ENCODE data around the gene EXOC3L4. TPM values are rescaled to one million over a fixed set of nuclear protein-coding genes. Genes with fewer than 3 reads are reported as not detected.

Gene EXOC3L4
- total RNA-seq, 4 donors from 2014 or later: 0.93 to 5.2 (median 1.3) TPM; not detected in 1

DNA sequence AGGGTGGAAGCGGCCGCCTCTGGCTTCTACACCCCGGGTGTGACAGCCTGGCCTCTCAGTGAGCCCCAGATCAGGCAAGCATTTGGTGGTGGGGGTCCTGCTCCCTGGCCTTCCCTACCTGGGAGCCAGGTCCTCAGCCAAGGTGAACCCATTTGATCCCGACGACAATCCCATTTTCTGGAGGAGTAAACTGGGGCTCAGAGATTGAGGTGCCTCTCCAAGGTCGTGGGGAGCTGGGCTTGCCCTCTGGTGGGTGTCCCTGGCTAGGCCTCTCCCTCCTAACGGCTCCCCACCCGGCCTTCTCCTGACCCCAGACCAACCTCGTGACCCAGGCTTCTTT, 2.7 kb upstream of the EXOC3L4 start:
- TF ChIP-seq, protein P1, sequence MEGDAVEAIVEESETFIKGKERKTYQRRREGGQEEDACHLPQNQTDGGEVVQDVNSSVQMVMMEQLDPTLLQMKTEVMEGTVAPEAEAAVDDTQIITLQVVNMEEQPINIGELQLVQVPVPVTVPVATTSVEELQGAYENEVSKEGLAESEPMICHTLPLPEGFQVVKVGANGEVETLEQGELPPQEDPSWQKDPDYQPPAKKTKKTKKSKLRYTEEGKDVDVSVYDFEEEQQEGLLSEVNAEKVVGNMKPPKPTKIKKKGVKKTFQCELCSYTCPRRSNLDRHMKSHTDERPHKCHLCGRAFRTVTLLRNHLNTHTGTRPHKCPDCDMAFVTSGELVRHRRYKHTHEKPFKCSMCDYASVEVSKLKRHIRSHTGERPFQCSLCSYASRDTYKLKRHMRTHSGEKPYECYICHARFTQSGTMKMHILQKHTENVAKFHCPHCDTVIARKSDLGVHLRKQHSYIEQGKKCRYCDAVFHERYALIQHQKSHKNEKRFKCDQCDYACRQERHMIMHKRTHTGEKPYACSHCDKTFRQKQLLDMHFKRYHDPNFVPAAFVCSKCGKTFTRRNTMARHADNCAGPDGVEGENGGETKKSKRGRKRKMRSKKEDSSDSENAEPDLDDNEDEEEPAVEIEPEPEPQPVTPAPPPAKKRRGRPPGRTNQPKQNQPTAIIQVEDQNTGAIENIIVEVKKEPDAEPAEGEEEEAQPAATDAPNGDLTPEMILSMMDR (IDR thresholded peaks at IDR 0.05): no peak
- no peak for ATAC-seq (ENCODE audit: low FRiP score)
- no peak for DNase-seq (ENCODE audit: low spot score)

DNA sequence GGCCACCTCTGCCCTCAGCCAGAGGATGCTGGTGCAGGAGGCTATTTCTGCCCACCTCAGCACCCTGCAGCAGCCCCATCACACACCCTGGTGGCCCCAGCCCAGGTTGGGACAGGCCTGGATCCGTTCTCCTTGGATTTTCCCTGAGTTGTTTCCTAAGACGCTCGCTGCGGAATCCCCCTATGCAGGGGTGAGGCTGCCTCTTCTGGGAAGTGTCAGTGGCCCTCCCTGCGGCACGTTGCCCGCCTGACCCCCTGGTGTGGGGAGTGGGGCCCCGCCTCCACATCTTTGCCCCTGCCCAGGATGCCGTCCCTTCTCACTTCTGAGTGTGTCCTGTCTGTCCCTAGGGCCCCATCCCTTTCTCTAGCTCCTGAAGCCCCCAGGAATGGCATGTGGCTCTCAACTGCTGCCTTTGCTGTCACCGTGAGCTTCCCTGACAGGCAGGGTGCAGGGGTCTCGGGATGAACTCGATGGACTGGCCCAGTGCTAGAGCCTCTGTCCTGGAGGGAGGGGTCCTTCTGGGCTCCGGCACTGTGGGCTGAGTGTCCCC, 594 bp upstream of the EXOC3L4 start:
- no peak for ATAC-seq (ENCODE audit: low FRiP score)
- DNase-seq (ENCODE audit: low spot score): no peak
- TF ChIP-seq, protein P1 (IDR thresholded peaks at IDR 0.05): no peak

DNA sequence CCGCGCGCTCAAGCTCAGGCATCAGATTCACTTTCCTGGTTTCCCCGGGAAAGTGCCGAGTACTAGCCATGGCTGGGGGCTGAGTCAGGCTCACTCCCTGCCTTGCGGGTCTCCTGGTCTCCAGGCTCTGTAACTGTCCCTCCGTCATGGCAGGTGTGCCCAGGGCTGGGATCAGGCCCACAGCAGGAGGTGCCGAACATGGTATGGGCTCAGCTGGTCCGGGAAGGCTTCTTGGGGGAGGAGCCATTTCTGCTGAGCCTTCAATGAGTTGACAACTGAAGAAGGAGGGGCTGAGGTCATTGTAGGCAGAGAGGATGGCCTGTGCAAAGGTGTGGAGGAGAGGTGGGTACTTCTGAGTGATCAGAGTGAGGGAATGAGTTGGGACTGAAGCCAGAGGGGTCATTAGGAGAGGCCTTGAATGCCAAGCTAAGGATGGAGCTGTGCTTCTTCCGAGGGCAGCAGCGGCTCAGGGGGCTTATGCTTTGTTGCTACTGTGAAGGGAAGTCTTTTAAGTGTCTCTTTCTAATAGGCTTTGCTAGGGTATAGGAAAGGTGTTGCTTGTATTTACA, 769 bp downstream of the EXOC3L4 start:
- no peak for ATAC-seq (ENCODE audit: low FRiP score)
- TF ChIP-seq, protein P1 (IDR thresholded peaks at IDR 0.05): no peak
- no peak for DNase-seq (ENCODE audit: low spot score)

DNA sequence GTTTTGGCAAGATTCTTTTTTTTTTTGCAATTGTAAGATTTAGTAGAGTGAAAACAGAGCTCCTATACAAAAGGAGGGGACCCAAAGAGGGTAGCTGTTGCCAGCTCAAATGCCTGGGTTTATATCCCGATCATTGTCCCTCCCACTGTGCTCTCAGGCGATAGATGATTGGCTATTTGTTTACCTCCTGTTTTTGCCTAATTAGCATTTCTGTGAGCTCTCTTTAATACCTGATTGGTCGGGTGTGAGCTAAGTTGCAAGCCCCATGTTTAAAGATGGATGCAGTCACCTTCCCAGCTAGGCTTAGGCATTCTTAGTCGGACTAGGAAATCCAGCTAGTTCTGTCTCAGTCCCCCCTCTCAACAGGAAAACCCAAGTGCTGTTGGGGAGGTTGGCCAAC, 1.9 kb downstream of the EXOC3L4 start:
- no peak for ATAC-seq (ENCODE audit: low FRiP score)
- no peak for DNase-seq (ENCODE audit: low spot score)

DNA sequence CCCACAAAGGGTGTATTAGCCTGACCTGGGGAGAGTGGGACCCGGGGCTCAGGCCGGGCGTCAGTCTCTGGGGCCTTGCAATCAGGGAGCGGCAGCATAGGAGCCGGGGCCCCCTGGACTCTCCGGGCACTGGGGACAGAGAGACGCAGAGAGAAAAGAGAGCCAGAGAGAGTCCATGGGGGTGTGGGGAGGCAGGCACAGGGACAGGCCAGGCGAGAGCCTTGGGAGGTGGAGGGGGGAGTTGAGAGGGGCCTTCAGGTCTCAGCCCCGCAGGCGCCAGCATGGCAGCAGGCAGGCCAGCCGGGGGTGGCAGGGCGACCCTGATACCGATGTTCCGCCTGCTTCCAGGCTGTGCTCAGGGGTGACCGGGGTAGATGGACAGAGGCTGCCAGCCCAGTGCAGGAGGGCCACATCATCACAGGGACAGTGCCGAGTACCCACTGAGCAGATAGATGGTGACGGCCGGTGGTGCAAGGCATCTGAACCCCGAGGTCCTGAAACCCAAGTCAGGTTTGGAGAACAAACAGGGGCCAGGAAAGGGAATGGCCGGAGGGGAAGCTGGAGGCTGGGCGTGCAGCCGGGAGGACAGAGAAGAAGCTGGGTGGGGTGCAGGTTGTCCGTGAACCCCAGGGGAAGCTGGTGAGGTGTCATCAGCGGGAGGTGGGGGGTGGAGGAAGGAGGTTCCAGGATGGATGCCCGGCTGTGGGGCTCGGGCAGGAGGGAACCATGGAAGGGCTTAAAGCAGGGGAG, 2.9 kb downstream of the EXOC3L4 start:
- TF ChIP-seq, protein P1 (IDR thresholded peaks at IDR 0.05): no peak
- no peak for ATAC-seq (ENCODE audit: low FRiP score)

More for the DNA sequence above, 1.9 kb downstream of the EXOC3L4 start:
- TF ChIP-seq, protein P1 (IDR thresholded peaks at IDR 0.05): no peak

DNA sequence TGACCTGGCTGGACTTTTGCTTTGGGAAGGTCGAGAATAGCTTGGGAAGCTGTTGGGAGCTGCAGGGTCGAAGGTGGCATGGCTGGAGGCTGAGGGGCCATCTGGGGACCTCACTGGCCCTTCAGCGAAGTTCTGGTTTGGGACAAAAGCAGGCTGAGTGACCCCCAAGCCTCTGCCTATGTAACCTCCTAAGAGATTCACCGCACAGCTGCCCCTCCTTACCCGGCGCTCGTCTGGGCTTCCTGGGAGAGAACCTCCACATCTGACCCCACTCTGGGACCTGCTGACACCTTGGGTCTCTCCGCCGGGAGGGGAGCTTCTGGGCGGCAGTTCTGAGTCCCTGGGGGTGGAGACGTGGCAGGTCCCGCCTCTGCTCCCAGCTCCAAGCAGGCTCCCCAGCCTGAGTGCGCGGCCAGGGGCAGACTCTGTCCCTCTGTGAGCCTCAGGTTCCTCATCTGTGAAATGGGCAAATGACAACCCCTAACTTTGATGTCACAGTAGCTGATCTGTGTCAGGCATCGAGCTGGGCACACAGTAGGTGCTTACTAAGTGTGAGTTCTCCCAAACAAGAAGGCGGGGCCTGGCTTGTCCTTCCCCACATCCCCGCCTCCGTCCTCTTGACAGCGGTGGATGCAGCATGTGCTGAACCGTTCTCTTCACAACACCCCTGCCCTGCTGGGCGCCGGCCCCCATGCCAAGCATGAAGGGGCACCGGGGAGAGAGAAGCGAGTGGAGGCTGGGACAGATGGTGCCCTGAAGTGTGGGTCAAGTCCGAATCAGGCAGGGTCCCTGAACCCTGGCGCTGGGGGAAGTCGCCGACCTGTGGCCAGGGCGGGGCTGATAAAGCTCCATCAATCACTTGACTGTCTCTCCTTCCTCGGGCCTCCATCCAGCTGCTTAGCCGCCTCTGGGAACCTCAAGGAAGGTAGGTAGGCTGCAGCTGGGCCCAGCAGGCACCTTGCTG, 3.8 kb downstream of the EXOC3L4 start:
- DNase-seq (ENCODE audit: low spot score) (no peak), ATAC-seq (ENCODE audit: low FRiP score) (no peak)
- TF ChIP-seq, protein P1 (IDR thresholded peaks at IDR 0.05): no peak

More for the DNA sequence above, 2.9 kb downstream of the EXOC3L4 start:
- DNase-seq (ENCODE audit: low spot score): no peak

Data from omental fat pad (tissue), 4 donors.